ENCODE data around the gene TTK.
"Not testable (repeated sequence)": the region's sequence is repeated elsewhere in the genome, so short reads cannot be mapped to it uniquely, and the experiment has no call there.

TTK gene

DNA sequence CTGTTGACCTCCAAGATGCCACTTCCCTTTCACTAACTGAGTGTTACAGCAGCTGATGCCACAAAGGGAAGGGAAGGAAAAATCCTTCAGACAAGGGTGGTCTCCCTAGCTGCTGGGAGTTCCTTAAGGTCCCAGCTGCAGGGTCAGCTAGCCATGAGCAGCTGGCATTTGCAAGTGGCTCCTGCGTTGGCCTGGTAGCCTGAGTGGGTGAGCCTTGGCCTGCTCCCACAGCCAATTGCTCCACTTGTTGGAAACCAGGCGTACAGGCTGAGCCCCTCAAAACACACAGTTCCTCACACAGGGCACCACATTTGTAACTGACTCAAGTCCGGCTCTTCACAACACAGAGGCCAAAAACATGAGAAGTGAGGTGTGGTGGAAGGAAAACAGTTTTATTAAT lies 16.7 kb downstream of the TTK start:
- no peak for FAIRE-seq
- TF ChIP-seq, protein P1, sequence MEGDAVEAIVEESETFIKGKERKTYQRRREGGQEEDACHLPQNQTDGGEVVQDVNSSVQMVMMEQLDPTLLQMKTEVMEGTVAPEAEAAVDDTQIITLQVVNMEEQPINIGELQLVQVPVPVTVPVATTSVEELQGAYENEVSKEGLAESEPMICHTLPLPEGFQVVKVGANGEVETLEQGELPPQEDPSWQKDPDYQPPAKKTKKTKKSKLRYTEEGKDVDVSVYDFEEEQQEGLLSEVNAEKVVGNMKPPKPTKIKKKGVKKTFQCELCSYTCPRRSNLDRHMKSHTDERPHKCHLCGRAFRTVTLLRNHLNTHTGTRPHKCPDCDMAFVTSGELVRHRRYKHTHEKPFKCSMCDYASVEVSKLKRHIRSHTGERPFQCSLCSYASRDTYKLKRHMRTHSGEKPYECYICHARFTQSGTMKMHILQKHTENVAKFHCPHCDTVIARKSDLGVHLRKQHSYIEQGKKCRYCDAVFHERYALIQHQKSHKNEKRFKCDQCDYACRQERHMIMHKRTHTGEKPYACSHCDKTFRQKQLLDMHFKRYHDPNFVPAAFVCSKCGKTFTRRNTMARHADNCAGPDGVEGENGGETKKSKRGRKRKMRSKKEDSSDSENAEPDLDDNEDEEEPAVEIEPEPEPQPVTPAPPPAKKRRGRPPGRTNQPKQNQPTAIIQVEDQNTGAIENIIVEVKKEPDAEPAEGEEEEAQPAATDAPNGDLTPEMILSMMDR (IDR thresholded peaks at IDR 0.05; ENCODE audit: insufficient read depth, missing control alignments) = no peak
- DNase-seq (ENCODE audit: insufficient read length, low spot score) = no peak

DNA sequence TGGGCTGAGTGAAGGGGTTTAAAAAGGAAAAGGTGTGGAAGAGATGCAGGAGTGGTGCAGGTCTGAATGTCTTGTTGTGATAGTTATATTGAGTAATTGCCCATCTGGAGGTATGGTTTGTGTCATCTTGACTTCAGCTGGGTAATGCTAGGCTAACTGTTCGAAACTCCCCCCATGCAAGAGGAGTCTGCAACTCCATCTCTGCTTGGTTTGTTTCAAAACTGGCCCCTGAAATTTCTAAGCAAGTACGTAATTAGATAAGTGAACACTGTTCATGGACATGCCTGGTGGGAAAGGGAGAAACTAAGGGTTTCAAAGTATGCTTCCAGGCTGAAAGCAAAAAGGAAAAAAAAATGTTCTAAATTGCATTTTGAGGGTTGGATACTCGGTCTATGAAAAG lies 17.1 kb downstream of the TTK start:
- no peak for DNase-seq (ENCODE audit: insufficient read length, low spot score)
- FAIRE-seq = no peak
- TF ChIP-seq, protein P1 (IDR thresholded peaks at IDR 0.05; ENCODE audit: insufficient read depth, missing control alignments) = no peak

- DNase-seq (ENCODE audit: insufficient read length, low spot score) = no peak
- TF ChIP-seq, protein P1 (IDR thresholded peaks at IDR 0.05; ENCODE audit: insufficient read depth, missing control alignments) = no peak
- FAIRE-seq = no peak
Observed at GRCh38 chr6:80022803-80023202, 18.4 kb downstream of the TTK start.

DNA sequence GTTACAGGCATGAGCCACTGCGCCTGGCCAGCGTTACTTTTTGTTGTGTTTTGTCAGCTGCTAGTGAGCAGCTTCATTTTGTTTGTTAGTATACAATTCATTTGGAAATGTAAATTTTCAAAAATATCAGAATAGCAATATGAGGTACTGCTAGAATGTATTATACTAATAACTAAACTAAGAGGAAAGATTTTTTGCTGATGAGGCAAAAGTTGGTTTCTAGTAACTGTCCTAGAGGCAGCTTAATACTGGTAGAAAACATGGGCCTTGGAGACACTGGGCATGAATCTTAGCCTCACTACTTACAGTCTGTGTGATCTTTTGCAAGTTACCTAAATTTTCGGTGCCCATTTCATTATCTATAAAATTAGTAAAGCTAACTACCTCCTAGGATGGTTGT lies 24.1 kb downstream of the TTK start:
- TF ChIP-seq, protein P1 (IDR thresholded peaks at IDR 0.05; ENCODE audit: insufficient read depth, missing control alignments) = no peak
- no peak for FAIRE-seq
- DNase-seq (ENCODE audit: insufficient read length, low spot score) = no peak

GRCh38 chr6:80029470-80029869 lies 25.0 kb downstream of the TTK start:
- TF ChIP-seq, protein P1 (IDR thresholded peaks at IDR 0.05; ENCODE audit: insufficient read depth, missing control alignments) = no peak
- DNase-seq (ENCODE audit: insufficient read length, low spot score) (no peak), FAIRE-seq (peak; percentile 58)

DNA sequence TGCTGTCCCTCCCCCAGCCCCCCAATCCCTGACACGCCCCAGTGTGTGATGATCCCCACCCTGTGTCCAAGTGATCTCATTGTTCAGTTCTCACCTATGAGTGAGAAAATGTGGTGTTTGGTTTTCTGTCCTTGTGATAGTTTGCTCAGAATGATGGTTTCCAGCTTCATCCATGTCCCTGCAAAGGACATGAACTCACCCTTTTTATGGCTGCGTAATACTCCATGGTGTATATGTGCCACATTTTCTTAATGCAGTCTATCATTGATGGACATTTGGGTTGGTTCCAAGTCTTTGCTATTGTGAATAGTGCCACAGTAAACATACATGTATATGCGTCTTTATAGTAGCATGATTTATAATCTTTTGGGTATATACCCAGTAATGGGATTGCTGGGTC lies 43.8 kb downstream of the TTK start:
- not testable (repeated sequence) for FAIRE-seq; DNase-seq (ENCODE audit: insufficient read length, low spot score)

GRCh38 chr6:80060774-80061173 lies 56.3 kb downstream of the TTK start:
- DNase-seq (ENCODE audit: insufficient read length, low spot score) (no peak), FAIRE-seq (peak; percentile 38)
- TF ChIP-seq, protein P1 (IDR thresholded peaks at IDR 0.05; ENCODE audit: insufficient read depth, missing control alignments) = no peak

- not testable (repeated sequence) for DNase-seq (ENCODE audit: insufficient read length, low spot score); FAIRE-seq
Observed at GRCh38 chr6:80068146-80068545, 63.7 kb downstream of the TTK start.

GRCh38 chr6:80070431-80070830 lies 66.0 kb downstream of the TTK start:
- not testable (repeated sequence) for DNase-seq (ENCODE audit: insufficient read length, low spot score); FAIRE-seq
